Urinary bladder (tissue), 4 donors: ENCODE data around the gene ERBB4. TPM values are rescaled to one million over a fixed set of nuclear protein-coding genes. Genes with fewer than 3 reads are reported as not detected.

Source experiments
- DNase-seq: peaks from one replicate; pipeline ENCODE4 v3.0.0-alpha.2; 2015; ENCODE audit errors: extremely low spot score
- H3K27ac ChIP-seq: one replicate; pipeline ENCODE4 v1.5.1; 2013; ENCODE audit warnings: low read depth, mild to moderate bottlenecking, moderate library complexity
- H3K36me3 ChIP-seq: one replicate; pipeline ENCODE4 v1.6.1; 2013; ENCODE audit warnings: mild to moderate bottlenecking, moderate library complexity; ENCODE audit not compliant: insufficient read depth
- H3K4me1 ChIP-seq: one replicate; pipeline ENCODE4 v1.6.1; 2013; ENCODE audit warnings: mild to moderate bottlenecking, moderate library complexity; ENCODE audit not compliant: insufficient read depth
- H3K4me3 ChIP-seq: one replicate; pipeline ENCODE4 v1.5.1; 2013; ENCODE audit warnings: low read depth, low read length
- WGBS: extraction: QIAGEN DNeasy Blood & Tissue Kit; methylation state at CpG from one replicate; pipeline ENCODE4 v1.1.7; 2013; 5-methylcytosine and 5-hydroxymethylcytosine counted together
- polyA plus RNA-seq: library from polyadenylated mRNA; stranded (reverse); fragments of 200-250 nt; gene quantifications from one replicate; pipeline ENCODE4 v1.2.3, GENCODE V29; 2013
- total RNA-seq: library from RNA; depleted of rRNA; stranded (reverse); fragments of >200 nt; gene quantifications from one replicate; pipeline ENCODE4 v1.2.3, GENCODE V29; 2014
- donor health status: healthy with polysubstance abuse.
- donor health status: healthy.

Gene ERBB4
- total and polyA plus RNA-seq, 2 donors: 0.13 to 3.2 TPM

GRCh38 chr2:212311807-212312404, 226.7 kb downstream of the ERBB4 start:
- no peaks in the 10 kb centered on the region for H3K36me3 ChIP-seq
- H3K4me1 ChIP-seq: no peaks in the 10 kb centered on the region
- no peak overlapping the region for H3K27ac ChIP-seq
- H3K4me3 ChIP-seq: no peak overlapping the region
- DNase-seq: no peak
- WGBS: 74% methylated on average over 3 of the region's 3 CpGs

- DNase-seq: no peak
- Histone ChIP-seq H3K36me3 (no peaks in the 10 kb centered on the region), H3K27ac (no peak overlapping the region), H3K4me1 (no peaks in the 10 kb centered on the region), H3K4me3 (no peak overlapping the region)
- WGBS: 84% methylated on average over 2 of the region's 2 CpGs
These were observed 238.7 kb downstream of the ERBB4 start for GRCh38 chr2:212299943-212300342.

- Histone ChIP-seq H3K4me3 (no peak overlapping the region), H3K36me3 (no peaks in the 10 kb centered on the region), H3K4me1 (no peaks in the 10 kb centered on the region), H3K27ac (no peak overlapping the region)
- 44% methylated on average over 3 of the region's 3 CpGs for WGBS
- DNase-seq: no peak
These were observed 239.3 kb downstream of the ERBB4 start for GRCh38 chr2:212299333-212299732.

- Histone ChIP-seq H3K4me1 (no peaks in the 10 kb centered on the region), H3K27ac (no peak overlapping the region), H3K4me3 (no peak overlapping the region), H3K36me3 (no peaks in the 10 kb centered on the region)
- 73% methylated on average over 3 of the region's 3 CpGs for WGBS
- DNase-seq: no peak
These were observed 243.0 kb downstream of the ERBB4 start for GRCh38 chr2:212295571-212295970.

GRCh38 chr2:212294816-212295215, 243.8 kb downstream of the ERBB4 start:
- H3K4me3 ChIP-seq: no peak overlapping the region
- WGBS: 65% methylated on average over 2 of the region's 2 CpGs
- H3K36me3 ChIP-seq: no peaks in the 10 kb centered on the region
- no peak for DNase-seq
- no peak overlapping the region for H3K27ac ChIP-seq
- no peaks in the 10 kb centered on the region for H3K4me1 ChIP-seq

GRCh38 chr2:212289301-212289700, 249.3 kb downstream of the ERBB4 start:
- Histone ChIP-seq H3K36me3 (no peaks in the 10 kb centered on the region), H3K27ac (no peak overlapping the region), H3K4me1 (no peaks in the 10 kb centered on the region), H3K4me3 (no peak overlapping the region)
- DNase-seq: no peak

GRCh38 chr2:212288308-212288707, 250.3 kb downstream of the ERBB4 start:
- no peak overlapping the region for H3K27ac ChIP-seq
- 90% methylated on average over 8 of the region's 8 CpGs for WGBS
- no peak for DNase-seq
- H3K4me3 ChIP-seq: no peak overlapping the region
- no peaks in the 10 kb centered on the region for H3K4me1 ChIP-seq
- no peaks in the 10 kb centered on the region for H3K36me3 ChIP-seq

- no peak for DNase-seq
- WGBS: 19% methylated on average over 1 of the region's 1 CpG
- Histone ChIP-seq H3K36me3 (no peaks in the 10 kb centered on the region), H3K4me3 (no peak overlapping the region), H3K27ac (no peak overlapping the region), H3K4me1 (no peaks in the 10 kb centered on the region)
These were observed 254.4 kb downstream of the ERBB4 start for GRCh38 chr2:212284166-212284565.

GRCh38 chr2:212282671-212283261, 255.8 kb downstream of the ERBB4 start:
- Histone ChIP-seq H3K4me1 (no peaks in the 10 kb centered on the region), H3K27ac (no peak overlapping the region), H3K36me3 (no peaks in the 10 kb centered on the region), H3K4me3 (no peak overlapping the region)
- WGBS: 53% methylated on average over 3 of the region's 3 CpGs
- no peak for DNase-seq

GRCh38 chr2:212276813-212277212, 261.8 kb downstream of the ERBB4 start:
- WGBS: 39% methylated on average over 3 of the region's 3 CpGs
- Histone ChIP-seq H3K27ac (no peak overlapping the region), H3K4me3 (no peak overlapping the region), H3K36me3 (no peaks in the 10 kb centered on the region), H3K4me1 (no peaks in the 10 kb centered on the region)
- no peak for DNase-seq

- no peaks in the 10 kb centered on the region for H3K4me1 ChIP-seq
- H3K27ac ChIP-seq: no peak overlapping the region
- no peak overlapping the region for H3K4me3 ChIP-seq
- 87% methylated on average over 2 of the region's 2 CpGs for WGBS
- no peak for DNase-seq
- H3K36me3 ChIP-seq: no peaks in the 10 kb centered on the region
These were observed 264.4 kb downstream of the ERBB4 start for GRCh38 chr2:212274215-212274614.

- Histone ChIP-seq H3K36me3 (no peaks in the 10 kb centered on the region), H3K4me3 (no peak overlapping the region), H3K4me1 (no peaks in the 10 kb centered on the region), H3K27ac (no peak overlapping the region)
- no peak for DNase-seq
- 38% methylated on average over 3 of the region's 3 CpGs for WGBS
These were observed 267.0 kb downstream of the ERBB4 start for GRCh38 chr2:212271583-212271982.

GRCh38 chr2:212269005-212269404, 269.6 kb downstream of the ERBB4 start:
- DNase-seq: no peak

GRCh38 chr2:212266297-212266696, 272.3 kb downstream of the ERBB4 start:
- Histone ChIP-seq H3K4me3 (no peak overlapping the region), H3K27ac (no peak overlapping the region), H3K36me3 (no peaks in the 10 kb centered on the region), H3K4me1 (no peaks in the 10 kb centered on the region)
- 70% methylated on average over 1 of the region's 1 CpG for WGBS
- no peak for DNase-seq

More at GRCh38 chr2:212269005-212269404, 269.6 kb downstream of the ERBB4 start:
- H3K36me3 ChIP-seq: no peaks in the 10 kb centered on the region
- H3K4me3 ChIP-seq: no peak overlapping the region
- H3K4me1 ChIP-seq: no peaks in the 10 kb centered on the region
- 29% methylated on average over 1 of the region's 1 CpG for WGBS
- no peak overlapping the region for H3K27ac ChIP-seq
